CD4-positive, alpha-beta T cell (primary cell): ENCODE data around the gene OR5V1. TPM values are rescaled to one million over a fixed set of nuclear protein-coding genes. Genes with fewer than 3 reads are reported as not detected.

Experiments
- ATAC-seq: fragments of 200-7000 bp; cut with Tn5 transposase; one replicate; pipeline ENCODE4 v1.10.0; 2022; ENCODE audit warnings: mild to moderate bottlenecking; ENCODE audit not compliant: poor library complexity
- CTCF ChIA-PET: fragments of 350-600 bp; sonication (Branson Sonifier 250); formaldehyde crosslinking; loops from one replicate; lab custom pipeline; 2021; ENCODE audit warnings: antibody characterized with exemption, inconsistent platforms; lab: Charles Lee
- POLR2A ChIA-PET: fragments of 350-600 bp; sonication (Branson Sonifier 250); formaldehyde crosslinking; loops from one replicate; lab custom pipeline; 2021; ENCODE audit warnings: antibody characterized with exemption, inconsistent platforms; lab: Charles Lee
- DNase-seq, 14 experiments: peaks; one replicate each; pipeline ENCODE4 v3.0.0-alpha.2; 2013 to 2020; ENCODE audit warnings: mixed read lengths in 2 of 14
- H3K27ac ChIP-seq, 2 donors: one replicate each; pipeline versions ENCODE4 v1.5.1 to v1.7.0; 2013; ENCODE audit warnings: low read length in 2 of 2, low read depth in 1 of 2, mild to moderate bottlenecking in 1 of 2
- H3K27me3 ChIP-seq, 2 experiments: 1 replicate in 1 of 2; 2 replicates in 1 of 2; pipeline versions ENCODE4 v1.6.1 to v1.7.0; 2013; ENCODE audit warnings: low read length in 2 of 2, control low read depth in 1 of 2, mild to moderate bottlenecking in 1 of 2, moderate library complexity in 1 of 2; ENCODE audit not compliant: insufficient read depth in 2 of 2, control insufficient read depth in 1 of 2
- H3K36me3 ChIP-seq: one replicate; pipeline ENCODE4 v1.6.1; 2013; ENCODE audit warnings: low read length, control low read depth; ENCODE audit not compliant: insufficient read depth
- H3K4me1 ChIP-seq: one replicate; pipeline ENCODE4 v1.6.1; 2013; ENCODE audit warnings: low read length, control low read depth; ENCODE audit not compliant: insufficient read depth
- H3K4me3 ChIP-seq: one replicate; pipeline ENCODE4 v1.5.1; 2013; ENCODE audit warnings: mild to moderate bottlenecking, low read length, moderate library complexity
- H3K9me3 ChIP-seq, 2 experiments: 1 replicate in 1 of 2; 2 replicates in 1 of 2; pipeline versions ENCODE4 v1.6.1 to v1.7.0; 2013; ENCODE audit warnings: low read length in 2 of 2, mild to moderate bottlenecking in 2 of 2, control low read depth in 1 of 2, moderate library complexity in 1 of 2; ENCODE audit not compliant: control insufficient read depth in 1 of 2, insufficient read depth in 1 of 2
- H3K27ac Mint-ChIP-seq: one replicate; pipeline ENCODE4 v1.8.0; 2020; ENCODE audit warnings: mixed read lengths
- H3K27me3 Mint-ChIP-seq: one replicate; pipeline ENCODE4 v1.8.0; 2021; ENCODE audit warnings: mixed read lengths
- H3K36me3 Mint-ChIP-seq: one replicate; pipeline ENCODE4 v1.8.0; 2021; ENCODE audit warnings: low read depth, mixed read lengths
- H3K4me1 Mint-ChIP-seq: one replicate; pipeline ENCODE4 v1.8.0; 2021; ENCODE audit warnings: low read depth, mixed read lengths
- H3K4me3 Mint-ChIP-seq: one replicate; pipeline ENCODE4 v1.8.0; 2020; ENCODE audit warnings: mild to moderate bottlenecking, mixed read lengths
- H3K9me3 Mint-ChIP-seq: one replicate; pipeline ENCODE4 v1.8.0; 2020; ENCODE audit warnings: mixed read lengths
- CTCF ChIP-seq: fragments of 200-600 bp; IDR thresholded peaks from one replicate; pipeline ENCODE4 v1.8.0; 2022; ENCODE audit warnings: antibody characterized with exemption, mild to moderate bottlenecking
- intact Hi-C, 2 experiments: fragments of 100-400 bp; cut with DNase I in 1 of 2; cut with micrococcal nuclease in 1 of 2; formaldehyde crosslinking; loops; one replicate each; pipeline versions ENCODE4 v1.15.1 to v1.9.0; 2023 to 2025; cut with DNase I, micrococcal nuclease
- total RNA-seq, 174 experiments: library from RNA in 2 of 174; stranded (reverse) in 2 of 174; gene quantifications; one replicate each; pipeline ENCODE4 v1.2.3 and lab custom pipeline; 2021 to 2026

OR5V1 gene
- total RNA-seq, 2 experiments from 2014 or later = not detected

DNA sequence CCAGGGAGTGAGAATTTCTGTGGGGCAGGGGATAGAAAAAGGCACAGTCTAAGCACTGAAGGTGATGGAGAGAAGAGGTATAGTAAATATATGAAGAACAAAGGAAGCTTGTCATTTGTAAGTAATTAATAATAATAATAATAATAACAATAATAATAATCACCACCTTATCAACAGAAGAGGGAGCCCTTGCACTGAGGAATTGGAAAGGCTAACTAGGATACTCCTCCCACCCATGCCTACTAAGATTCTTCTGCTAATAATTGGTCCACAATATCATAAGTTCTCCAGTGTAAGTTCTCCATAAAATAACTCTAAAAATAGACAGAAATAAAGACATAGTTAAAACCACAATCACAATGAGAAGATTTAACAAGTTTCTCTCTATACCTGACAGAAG lies 7.3 kb upstream of the OR5V1 start:
- no peak overlapping the region for H3K27ac ChIP-seq
- CTCF ChIA-PET = no interaction called here
- H3K9me3 Mint-ChIP-seq = no peaks in the 10 kb centered on the region
- intact Hi-C loops = loop anchor here in 1 of 2 experiments (10.0 kb wide), 1 partner anchor 551 kb away; no protein-coding TSS in a partner anchor
- H3K4me1 Mint-ChIP-seq = no peaks in the 10 kb centered on the region
- peaks cover 5 to 23% of the 10 kb centered on the region in 2 experiments for H3K27me3 ChIP-seq
- no peak overlapping the region for H3K27ac Mint-ChIP-seq
- H3K36me3 ChIP-seq = no peaks in the 10 kb centered on the region
- no peak for TF ChIP-seq CTCF
- H3K36me3 Mint-ChIP-seq = no peaks in the 10 kb centered on the region
- no peak for DNase-seq
- H3K9me3 ChIP-seq = no peaks in the 10 kb centered on the region
- ATAC-seq = no peak
- H3K27me3 Mint-ChIP-seq = peaks cover 60% of the 10 kb centered on the region
- no peaks in the 10 kb centered on the region for H3K4me1 ChIP-seq
- POLR2A ChIA-PET = no interaction called here
- no peak overlapping the region for H3K4me3 Mint-ChIP-seq
- no peak overlapping the region for H3K4me3 ChIP-seq

DNA sequence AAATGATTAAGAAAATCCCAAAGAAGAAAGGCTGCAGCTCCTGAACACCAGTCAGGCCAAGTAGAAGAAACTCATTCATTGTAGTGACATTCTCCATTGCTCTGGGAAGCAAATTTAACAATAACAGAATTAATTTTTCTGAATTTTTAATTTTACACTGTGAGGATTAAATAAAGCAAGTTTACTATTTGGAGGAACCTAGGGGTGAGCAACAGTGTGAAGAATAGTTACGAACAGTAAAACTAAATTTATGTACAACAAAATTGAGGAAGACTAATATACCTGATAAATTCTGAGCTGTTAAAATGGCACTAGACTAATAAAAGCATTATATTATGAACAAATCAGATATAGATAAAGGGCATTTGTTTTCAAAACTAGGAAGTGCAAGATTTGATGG lies 6.5 kb upstream of the OR5V1 start, which contains the start of gene OR12D3:
OR12D3 (minus strand) TSS at position 101 of the 400 bp plus-strand sequence; CDS start at position 97, 4 bp downstream.
- Histone ChIP-seq H3K9me3 (no peaks in the 10 kb centered on the region), H3K4me1 (no peaks in the 10 kb centered on the region), H3K27me3 (peaks cover 5 to 27% of the 10 kb centered on the region in 2 experiments), H3K36me3 (no peaks in the 10 kb centered on the region), H3K27ac (no peak within 1 kb of the TSS), H3K4me3 (no peak within 1 kb of the TSS)
- H3K4me3 Mint-ChIP-seq = no peak within 1 kb of the TSS
- H3K27ac Mint-ChIP-seq = no peak within 1 kb of the TSS
- DNase-seq = no peak
- H3K4me1 Mint-ChIP-seq = no peaks in the 10 kb centered on the region
- peaks cover 66% of the 10 kb centered on the region for H3K27me3 Mint-ChIP-seq
- POLR2A ChIA-PET = no interaction called here
- TF ChIP-seq CTCF = no peak
- CTCF ChIA-PET = interaction anchor here (0.8 kb wide), 1 partner anchor 10 kb away, joined by 3 read pairs; no protein-coding TSS in a partner anchor
- no peak for ATAC-seq
- no peaks in the 10 kb centered on the region for H3K9me3 Mint-ChIP-seq
- H3K36me3 Mint-ChIP-seq = no peaks in the 10 kb centered on the region
- intact Hi-C loops = loop anchor here in 1 of 2 experiments (10.0 kb wide), 1 partner anchor 550 kb away; no protein-coding TSS in a partner anchor

DNA sequence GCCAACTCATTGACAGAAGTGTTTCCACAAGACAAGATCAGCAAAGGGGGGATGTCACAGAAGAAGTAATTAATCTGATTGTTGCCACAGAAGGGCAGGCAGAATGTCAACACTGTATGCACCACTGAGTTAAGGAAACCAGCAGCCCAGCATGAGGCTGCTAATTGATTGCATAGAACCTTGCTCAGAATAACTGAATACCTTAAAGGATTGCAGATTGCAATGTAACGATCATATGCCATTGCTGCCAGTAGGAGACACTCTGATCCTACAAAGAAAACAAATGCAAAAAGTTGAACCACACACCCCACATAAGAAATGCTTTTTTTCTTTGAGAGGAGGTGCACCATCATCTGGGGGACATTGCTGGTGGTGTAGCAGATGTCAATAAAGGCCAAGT lies 13.1 kb downstream of the OR5V1 start:
- Histone ChIP-seq H3K27ac (no peak overlapping the region), H3K4me3 (no peak overlapping the region), H3K27me3 (peaks cover 8 to 45% of the 10 kb centered on the region in 2 experiments), H3K9me3 (peaks cover 0 to 12% of the 10 kb centered on the region in 2 experiments), H3K36me3 (no peaks in the 10 kb centered on the region), H3K4me1 (no peaks in the 10 kb centered on the region)
- no peak for ATAC-seq
- intact Hi-C loops = no loop called here
- no peak for TF ChIP-seq CTCF
- no peaks in the 10 kb centered on the region for H3K36me3 Mint-ChIP-seq
- peaks cover 6% of the 10 kb centered on the region for H3K9me3 Mint-ChIP-seq
- ChIA-PET CTCF (no interaction called here), POLR2A (no interaction called here)
- no peak for DNase-seq
- H3K27ac Mint-ChIP-seq = no peak overlapping the region
- H3K27me3 Mint-ChIP-seq = peaks cover 69% of the 10 kb centered on the region
- no peak overlapping the region for H3K4me3 Mint-ChIP-seq
- no peaks in the 10 kb centered on the region for H3K4me1 Mint-ChIP-seq
